ENCODE results near the gene SYNE1.
"Not testable (repeated sequence)": the region's sequence is repeated elsewhere in the genome, so short reads cannot be mapped to it uniquely, and the experiment has no call there.

The SYNE1 gene

DNA sequence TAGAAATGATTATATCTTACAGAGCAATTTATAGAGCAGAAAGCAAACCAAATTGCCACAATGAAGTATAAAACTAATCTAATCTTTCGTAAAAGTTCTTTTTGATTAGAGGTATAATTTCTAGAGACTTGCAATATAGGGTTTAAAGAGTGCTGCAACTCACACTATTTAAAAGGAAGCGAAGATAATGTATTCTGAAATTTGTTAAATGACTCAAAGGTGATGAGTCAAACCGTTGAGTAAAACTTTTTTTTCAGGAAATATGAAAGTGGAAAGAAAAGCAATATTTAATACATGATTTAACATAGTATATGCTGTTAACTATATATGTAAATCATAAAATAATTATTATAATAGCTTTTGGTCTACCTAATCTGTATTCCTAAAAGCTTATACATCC lies 133.6 kb downstream of the SYNE1 start:
- TF ChIP-seq, protein P1, sequence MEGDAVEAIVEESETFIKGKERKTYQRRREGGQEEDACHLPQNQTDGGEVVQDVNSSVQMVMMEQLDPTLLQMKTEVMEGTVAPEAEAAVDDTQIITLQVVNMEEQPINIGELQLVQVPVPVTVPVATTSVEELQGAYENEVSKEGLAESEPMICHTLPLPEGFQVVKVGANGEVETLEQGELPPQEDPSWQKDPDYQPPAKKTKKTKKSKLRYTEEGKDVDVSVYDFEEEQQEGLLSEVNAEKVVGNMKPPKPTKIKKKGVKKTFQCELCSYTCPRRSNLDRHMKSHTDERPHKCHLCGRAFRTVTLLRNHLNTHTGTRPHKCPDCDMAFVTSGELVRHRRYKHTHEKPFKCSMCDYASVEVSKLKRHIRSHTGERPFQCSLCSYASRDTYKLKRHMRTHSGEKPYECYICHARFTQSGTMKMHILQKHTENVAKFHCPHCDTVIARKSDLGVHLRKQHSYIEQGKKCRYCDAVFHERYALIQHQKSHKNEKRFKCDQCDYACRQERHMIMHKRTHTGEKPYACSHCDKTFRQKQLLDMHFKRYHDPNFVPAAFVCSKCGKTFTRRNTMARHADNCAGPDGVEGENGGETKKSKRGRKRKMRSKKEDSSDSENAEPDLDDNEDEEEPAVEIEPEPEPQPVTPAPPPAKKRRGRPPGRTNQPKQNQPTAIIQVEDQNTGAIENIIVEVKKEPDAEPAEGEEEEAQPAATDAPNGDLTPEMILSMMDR (IDR thresholded peaks at IDR 0.05; ENCODE audit: low read depth, low read length) = no peak
- H3K27me3 ChIP-seq (ENCODE audit: insufficient read depth, low read depth, severe bottlenecking) = no peaks in the 10 kb centered on the region
- no peaks in the 10 kb centered on the region for H3K9me3 ChIP-seq (ENCODE audit: severe bottlenecking)
- no peak for DNase-seq
- no peak overlapping the region for H3K4me3 ChIP-seq (ENCODE audit: low read depth, low read length)
- no peaks in the 10 kb centered on the region for H3K36me3 ChIP-seq
- H3K27ac ChIP-seq = no peak overlapping the region

DNA sequence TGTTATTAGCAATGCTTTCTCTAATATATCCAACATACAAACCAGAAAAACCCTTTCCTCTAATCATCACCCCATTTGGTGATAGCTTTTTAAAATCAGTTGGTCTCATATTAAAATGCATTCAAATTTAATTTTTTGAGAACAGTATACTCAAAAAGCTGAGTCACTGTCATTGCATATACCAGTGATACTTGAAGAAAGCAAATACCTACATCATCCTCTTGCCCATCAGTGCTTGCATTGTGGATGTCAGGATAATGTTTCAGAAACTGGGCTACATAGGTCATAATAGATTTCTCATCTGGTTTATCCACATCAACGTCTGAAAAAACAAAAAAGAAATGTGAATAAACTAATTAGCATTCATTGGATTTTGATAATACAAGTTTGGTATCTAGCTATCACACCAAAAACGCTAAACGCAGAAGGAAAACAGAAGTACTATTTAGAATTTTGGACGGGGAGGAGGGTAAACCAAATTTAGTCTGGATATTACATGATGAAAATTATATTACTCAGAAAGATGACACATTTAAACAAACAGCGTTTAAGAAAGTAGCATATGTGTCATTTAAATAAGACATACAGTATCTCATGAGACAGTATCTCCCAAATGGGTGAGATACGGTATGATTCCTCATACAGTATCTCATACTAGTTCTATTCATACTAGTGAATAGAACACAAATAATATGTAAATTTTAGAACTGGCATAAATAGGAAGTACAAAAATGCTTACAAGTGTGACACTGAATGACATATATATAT lies 134.6 kb downstream of the SYNE1 start:
- DNase-seq = no peak
- no peaks in the 10 kb centered on the region for H3K27me3 ChIP-seq (ENCODE audit: insufficient read depth, low read depth, severe bottlenecking)
- TF ChIP-seq, protein P1 (IDR thresholded peaks at IDR 0.05; ENCODE audit: low read depth, low read length) = no peak
- H3K36me3 ChIP-seq = no peaks in the 10 kb centered on the region
- no peaks in the 10 kb centered on the region for H3K9me3 ChIP-seq (ENCODE audit: severe bottlenecking)
- no peak overlapping the region for H3K4me3 ChIP-seq (ENCODE audit: low read depth, low read length)
- H3K27ac ChIP-seq = no peak overlapping the region

DNA sequence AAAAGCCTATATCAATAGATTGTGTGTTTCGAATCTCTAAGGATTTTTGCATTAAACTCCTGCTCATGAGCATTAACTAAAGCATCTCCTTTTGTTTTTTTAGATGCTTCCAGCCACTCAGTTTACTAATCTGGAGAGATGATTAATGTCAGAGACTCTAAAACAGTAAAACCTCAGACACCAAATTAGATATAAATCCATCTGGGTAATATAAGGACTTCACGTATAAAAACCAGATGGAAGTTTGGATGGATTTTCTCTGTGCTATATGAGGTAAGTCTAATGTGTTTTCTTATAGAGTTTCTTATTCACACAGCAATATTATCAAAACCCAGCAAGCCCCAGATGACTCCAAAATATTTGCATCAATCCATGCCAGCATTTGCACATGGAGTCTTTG lies 137.2 kb downstream of the SYNE1 start:
- DNase-seq = no peak
- Histone ChIP-seq H3K27me3 (ENCODE audit: insufficient read depth, low read depth, severe bottlenecking) (no peaks in the 10 kb centered on the region), H3K36me3 (no peaks in the 10 kb centered on the region), H3K9me3 (ENCODE audit: severe bottlenecking) (no peaks in the 10 kb centered on the region), H3K27ac (no peak overlapping the region), H3K4me3 (ENCODE audit: low read depth, low read length) (no peak overlapping the region)
- TF ChIP-seq, protein P1 (IDR thresholded peaks at IDR 0.05; ENCODE audit: low read depth, low read length) = no peak

DNA sequence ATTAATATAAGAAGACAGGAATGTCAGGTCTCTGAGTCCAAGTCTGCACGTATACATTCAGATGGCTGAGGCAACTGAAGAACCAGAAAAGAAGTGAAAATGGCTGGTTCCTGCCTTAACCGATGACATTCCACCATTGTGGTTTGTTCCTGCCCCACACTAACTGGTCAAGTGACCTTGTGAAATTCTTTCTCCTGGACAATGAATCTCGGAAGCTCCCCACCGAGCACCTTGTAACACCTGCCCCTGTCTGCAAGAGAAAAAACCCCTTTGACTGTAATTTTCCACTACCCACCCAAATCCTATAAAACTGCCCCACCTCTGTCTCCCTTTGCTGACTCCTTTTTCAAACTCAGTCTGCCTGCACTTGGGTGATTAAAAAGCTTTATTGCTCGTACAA lies 140.4 kb downstream of the SYNE1 start:
- Histone ChIP-seq H3K36me3 (no peaks in the 10 kb centered on the region), H3K27me3 (ENCODE audit: insufficient read depth, low read depth, severe bottlenecking) (no peaks in the 10 kb centered on the region), H3K27ac (no peak overlapping the region), H3K9me3 (ENCODE audit: severe bottlenecking) (no peaks in the 10 kb centered on the region), H3K4me3 (ENCODE audit: low read depth, low read length) (no peak overlapping the region)
- no peak for DNase-seq
- TF ChIP-seq, protein P1 (IDR thresholded peaks at IDR 0.05; ENCODE audit: low read depth, low read length) = no peak

DNA sequence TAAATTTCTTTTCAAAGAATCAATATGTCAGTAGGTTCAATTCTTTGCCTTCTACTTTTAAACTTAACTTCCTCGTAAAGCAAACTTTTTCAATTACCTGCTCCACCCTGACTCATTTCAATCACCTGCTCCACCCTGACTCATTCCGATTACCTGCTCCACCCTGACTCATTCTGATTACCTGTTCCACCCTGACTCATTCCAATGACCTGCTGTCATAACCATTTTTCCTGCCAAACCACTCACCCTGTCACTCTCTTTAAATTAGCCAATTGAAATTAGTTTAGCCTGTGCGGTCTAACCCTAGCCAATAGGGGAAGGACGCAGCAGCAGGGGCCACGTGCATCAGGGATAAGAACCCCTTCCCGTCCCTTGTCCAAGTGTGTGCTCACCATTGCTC lies 141.7 kb downstream of the SYNE1 start:
- H3K4me3 ChIP-seq (ENCODE audit: low read depth, low read length); H3K9me3 ChIP-seq (ENCODE audit: severe bottlenecking); H3K27me3 ChIP-seq (ENCODE audit: insufficient read depth, low read depth, severe bottlenecking); H3K36me3 ChIP-seq; DNase-seq; H3K27ac ChIP-seq: not testable (repeated sequence)

DNA sequence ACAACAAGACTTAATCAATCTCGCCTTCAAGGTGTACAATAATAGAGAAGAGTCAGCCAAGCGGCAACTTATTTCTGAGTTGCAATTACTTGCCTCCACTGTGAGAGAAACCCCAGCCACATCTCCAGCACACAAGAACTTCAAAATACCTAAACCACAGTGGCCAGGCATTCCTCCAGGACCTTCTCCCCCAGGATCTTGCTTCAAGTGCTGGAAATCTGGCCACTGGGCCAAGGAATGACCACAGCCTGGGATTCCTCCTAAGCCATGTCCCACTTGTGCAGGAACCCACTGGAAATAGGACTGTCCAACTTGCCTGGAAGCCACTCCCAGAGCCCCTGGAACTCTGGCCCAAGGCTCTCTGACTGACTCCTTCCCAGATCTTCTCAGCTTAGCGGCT lies 144.9 kb downstream of the SYNE1 start:
- not testable (repeated sequence) for H3K9me3 ChIP-seq (ENCODE audit: severe bottlenecking); DNase-seq

DNA sequence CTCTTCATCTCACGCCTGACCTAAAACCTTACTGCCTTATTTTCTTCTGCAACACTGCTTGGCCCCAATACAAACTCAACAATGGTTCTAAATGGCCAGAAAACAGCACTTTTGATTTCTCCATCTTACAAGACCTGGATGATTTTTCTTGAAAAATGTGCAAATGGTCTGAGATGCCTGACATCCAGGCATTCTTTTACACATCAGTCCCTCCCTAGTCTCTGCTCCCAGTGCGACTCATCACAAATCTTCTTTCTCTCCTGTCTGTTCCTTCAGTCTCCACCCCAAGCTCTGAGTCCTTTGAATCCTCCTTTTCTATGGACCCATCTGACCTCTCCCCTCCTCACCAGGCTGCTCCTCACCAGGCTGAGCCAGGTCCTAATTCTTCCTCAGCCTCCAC lies 145.7 kb downstream of the SYNE1 start:
- H3K4me3 ChIP-seq (ENCODE audit: low read depth, low read length); H3K36me3 ChIP-seq; H3K27ac ChIP-seq; DNase-seq; H3K9me3 ChIP-seq (ENCODE audit: severe bottlenecking); H3K27me3 ChIP-seq (ENCODE audit: insufficient read depth, low read depth, severe bottlenecking): not testable (repeated sequence)

More for the DNA sequence above, 144.9 kb downstream of the SYNE1 start:
- H3K27me3 ChIP-seq (ENCODE audit: insufficient read depth, low read depth, severe bottlenecking); H3K36me3 ChIP-seq; H3K4me3 ChIP-seq (ENCODE audit: low read depth, low read length); H3K27ac ChIP-seq: not testable (repeated sequence)

DNA sequence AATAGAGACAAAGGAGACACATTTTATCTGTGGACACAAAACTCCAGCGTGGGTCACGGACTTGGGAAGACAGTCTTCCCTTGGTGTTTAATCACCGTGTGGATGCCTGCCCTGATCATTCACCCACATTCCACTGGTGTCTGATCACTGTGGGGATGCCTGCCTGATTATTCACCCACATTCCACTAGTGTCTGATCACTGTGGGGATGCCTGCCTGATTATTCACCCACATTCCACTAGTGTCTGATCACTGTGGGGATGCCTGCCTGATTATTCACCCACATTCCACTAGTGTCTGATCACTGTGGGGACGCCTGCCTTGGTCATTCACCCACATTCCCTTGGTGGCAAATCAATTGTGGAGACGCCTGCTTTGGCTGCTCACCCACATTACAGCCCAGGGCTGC lies 146.2 kb downstream of the SYNE1 start:
- H3K36me3 ChIP-seq; H3K27ac ChIP-seq; H3K4me3 ChIP-seq (ENCODE audit: low read depth, low read length); H3K9me3 ChIP-seq (ENCODE audit: severe bottlenecking); DNase-seq; H3K27me3 ChIP-seq (ENCODE audit: insufficient read depth, low read depth, severe bottlenecking): not testable (repeated sequence)

Measured in WERI-Rb-1 (cell line).